Suprapubic skin (tissue), 4 donors: Measurements from ENCODE around the gene IQGAP2. TPM values are rescaled to one million over a fixed set of nuclear protein-coding genes. Genes with fewer than 3 reads are reported as not detected.

Experiments
- DNase-seq, 2 donors: peaks; one replicate each; pipeline ENCODE4 v3.0.0-alpha.2; 2019; ENCODE audit warnings: low spot score in 2 of 2
- H3K27ac ChIP-seq: fragments of 200-600 bp; sonication (generic); one replicate; pipeline ENCODE4 v1.5.1; 2019
- H3K27me3 ChIP-seq: fragments of 200-600 bp; sonication (generic); one replicate; pipeline ENCODE4 v1.5.1; 2019
- H3K36me3 ChIP-seq: fragments of 200-600 bp; sonication (generic); one replicate; pipeline ENCODE4 v1.5.1; 2019
- H3K4me1 ChIP-seq: fragments of 200-600 bp; sonication (generic); one replicate; pipeline ENCODE4 v1.5.1; 2019
- H3K4me3 ChIP-seq: fragments of 200-600 bp; sonication (generic); one replicate; pipeline ENCODE4 v1.5.1; 2019; ENCODE audit warnings: mild to moderate bottlenecking
- H3K9me3 ChIP-seq: fragments of 200-600 bp; sonication (generic); one replicate; pipeline ENCODE4 v1.5.1; 2019
- CTCF ChIP-seq, 2 donors: fragments of 200-600 bp in 1 of 2; fragments of 450-650 bp in 1 of 2; sonication (generic) in 1 of 2; IDR thresholded peaks; one replicate each; pipeline ENCODE4 v1.5.1; 2016 to 2019; ENCODE audit warnings: antibody characterized with exemption in 2 of 2, mild to moderate bottlenecking in 1 of 2, moderate library complexity in 1 of 2
- EP300 ChIP-seq: sonication (generic); formaldehyde crosslinking; IDR thresholded peaks from one replicate; pipeline ENCODE4 v1.6.1; 2017; ENCODE audit warnings: antibody characterized with exemption
- POLR2A ChIP-seq, 2 donors: fragments of 450-650 bp; IDR thresholded peaks; one replicate each; pipeline ENCODE4 v1.6.1; 2017; ENCODE audit warnings: antibody characterized with exemption in 2 of 2, mild to moderate bottlenecking in 2 of 2, moderate library complexity in 2 of 2
- POLR2AphosphoS5 ChIP-seq, 3 donors: sonication (generic); formaldehyde crosslinking; IDR thresholded peaks; one replicate each; pipeline ENCODE4 v1.6.1; 2017; ENCODE audit warnings: antibody characterized with exemption in 3 of 3
- WGBS: methylation state at CpG from one replicate; pipeline ENCODE4 v1.1.5; 2018; 5-methylcytosine and 5-hydroxymethylcytosine counted together
- total RNA-seq, 4 donors: library from RNA; depleted of rRNA; stranded (reverse); fragments of >200 nt; gene quantifications; one replicate each; pipeline ENCODE4 v1.1.0, GENCODE V29; 2016

The IQGAP2 gene
- total RNA-seq, 4 donors from 2014 or later, result 10.1 to 49.0 (median 12.8) TPM

DNA sequence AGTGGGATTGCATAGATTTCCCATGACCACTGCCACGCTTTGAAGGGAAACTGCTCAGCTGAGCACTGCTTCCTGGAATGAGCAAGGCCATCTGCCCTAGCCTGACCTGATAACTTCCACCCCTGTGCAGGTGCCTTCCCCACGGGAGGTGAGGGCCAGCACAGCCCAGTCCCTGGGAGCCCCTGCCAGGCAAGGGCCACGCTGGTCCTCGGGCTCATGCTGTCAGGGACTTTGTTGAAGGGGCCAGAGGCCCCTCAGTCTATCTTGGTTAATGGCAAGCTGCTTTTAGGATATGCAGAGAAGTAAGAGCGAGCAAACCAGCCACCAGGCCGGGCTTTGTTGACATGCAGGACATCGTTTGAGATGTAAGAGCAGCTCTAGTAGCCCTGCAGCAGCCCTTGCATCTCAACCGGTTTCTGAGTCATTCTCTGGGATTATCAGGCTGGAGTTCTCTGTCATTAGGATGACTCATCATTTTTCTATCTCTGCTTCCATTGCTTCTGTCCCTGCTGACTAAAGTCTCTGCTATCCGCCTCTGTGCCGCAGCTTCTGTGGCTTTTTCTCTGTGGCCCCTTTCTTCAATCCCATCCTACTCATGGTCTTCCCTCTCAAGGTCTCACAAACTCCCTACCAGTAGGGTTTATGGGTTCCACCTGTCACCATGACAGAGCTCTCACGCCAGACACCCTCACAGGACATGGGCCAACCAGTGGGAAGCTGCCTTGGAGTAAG is 30.6 kb upstream of the IQGAP2 start:
- H3K4me1 ChIP-seq, result peaks cover 6% of the 10 kb centered on the region
- H3K36me3 ChIP-seq, result no peaks in the 10 kb centered on the region
- TF ChIP-seq POLR2A (IDR thresholded peaks at IDR 0.05), result no peak
- TF ChIP-seq CTCF (IDR thresholded peaks at IDR 0.05), result no peak
- no peak for TF ChIP-seq POLR2AphosphoS5 (IDR thresholded peaks at IDR 0.05)
- no peak for TF ChIP-seq EP300
- H3K4me3 ChIP-seq, result no peak overlapping the region
- WGBS, result 74% methylated on average over 10 of the region's 11 CpGs
- no peak for DNase-seq
- no peaks in the 10 kb centered on the region for H3K9me3 ChIP-seq
- no peaks in the 10 kb centered on the region for H3K27me3 ChIP-seq
- H3K27ac ChIP-seq, result no peak overlapping the region

- no peak for DNase-seq
- H3K27me3 ChIP-seq, result no peaks in the 10 kb centered on the region
- no peak overlapping the region for H3K4me3 ChIP-seq
- no peak for TF ChIP-seq EP300
- no peak for TF ChIP-seq CTCF (IDR thresholded peaks at IDR 0.05)
- TF ChIP-seq POLR2AphosphoS5 (IDR thresholded peaks at IDR 0.05), result no peak
- no peak for TF ChIP-seq POLR2A (IDR thresholded peaks at IDR 0.05)
- H3K27ac ChIP-seq, result no peak overlapping the region
- no peaks in the 10 kb centered on the region for H3K36me3 ChIP-seq
- H3K4me1 ChIP-seq, result peaks cover 6% of the 10 kb centered on the region
- H3K9me3 ChIP-seq, result no peaks in the 10 kb centered on the region
- WGBS, result 94% methylated on average over 3 of the region's 3 CpGs
Measured at GRCh38 chr5:76376148-76376865, 26.8 kb upstream of the IQGAP2 start.

DNA sequence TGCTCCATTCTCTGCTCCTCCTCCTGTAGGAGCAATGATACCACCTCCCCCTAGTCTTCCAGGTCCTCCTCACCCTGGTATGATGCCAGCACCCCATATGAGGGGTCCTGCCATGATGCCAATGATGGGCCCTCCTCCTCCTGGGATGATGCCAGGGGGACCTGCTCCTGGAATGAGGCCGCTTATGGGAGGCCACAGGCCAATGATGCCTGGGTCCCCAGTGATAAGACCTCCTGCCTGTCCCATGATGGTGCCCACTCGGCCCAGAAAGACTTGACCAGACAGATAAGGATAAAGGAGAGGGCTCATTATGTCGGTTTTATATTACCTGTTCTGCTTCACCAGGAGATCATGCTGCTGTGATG is 26.2 kb upstream of the IQGAP2 start:
- H3K27me3 ChIP-seq, result no peaks in the 10 kb centered on the region
- TF ChIP-seq CTCF (IDR thresholded peaks at IDR 0.05), result no peak
- no peak for TF ChIP-seq POLR2AphosphoS5 (IDR thresholded peaks at IDR 0.05)
- no peak for TF ChIP-seq POLR2A (IDR thresholded peaks at IDR 0.05)
- no peak for TF ChIP-seq EP300
- no peak for DNase-seq
- no peak overlapping the region for H3K27ac ChIP-seq
- no peaks in the 10 kb centered on the region for H3K9me3 ChIP-seq
- 90% methylated on average over 3 of the region's 3 CpGs for WGBS
- H3K4me1 ChIP-seq, result peaks cover 6% of the 10 kb centered on the region
- no peak overlapping the region for H3K4me3 ChIP-seq
- no peaks in the 10 kb centered on the region for H3K36me3 ChIP-seq

- no peak overlapping the region for H3K4me3 ChIP-seq
- DNase-seq, result no peak
- 92% methylated on average over 6 of the region's 6 CpGs for WGBS
- no peaks in the 10 kb centered on the region for H3K36me3 ChIP-seq
- no peak overlapping the region for H3K27ac ChIP-seq
- no peaks in the 10 kb centered on the region for H3K27me3 ChIP-seq
- TF ChIP-seq CTCF (IDR thresholded peaks at IDR 0.05), result no peak
- TF ChIP-seq EP300, result no peak
- no peak for TF ChIP-seq POLR2AphosphoS5 (IDR thresholded peaks at IDR 0.05)
- TF ChIP-seq POLR2A (IDR thresholded peaks at IDR 0.05), result no peak
- H3K4me1 ChIP-seq, result no peaks in the 10 kb centered on the region
- H3K9me3 ChIP-seq, result no peaks in the 10 kb centered on the region
Measured at GRCh38 chr5:76378355-76378754, 24.7 kb upstream of the IQGAP2 start.

DNA sequence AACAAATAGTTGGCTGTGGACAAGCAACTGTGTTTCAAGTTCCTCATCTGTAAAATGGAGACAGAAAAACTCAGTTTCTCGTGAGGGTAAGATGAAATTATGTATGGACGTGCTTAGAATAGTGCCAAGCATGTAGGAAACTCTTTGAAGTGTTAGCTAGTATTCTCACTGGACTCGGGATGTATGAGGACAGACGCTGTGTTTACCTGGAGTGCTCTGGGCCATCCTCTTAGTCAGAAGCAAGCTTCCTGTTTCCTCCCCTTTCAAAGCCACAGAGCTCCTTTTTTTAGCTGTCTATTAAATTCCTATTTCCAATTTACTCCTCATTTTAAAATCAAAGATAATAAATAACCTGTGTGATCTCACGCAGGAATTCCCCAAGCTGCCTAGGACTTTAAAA is 23.8 kb upstream of the IQGAP2 start:
- no peak for DNase-seq
- Histone ChIP-seq H3K27me3 (no peaks in the 10 kb centered on the region), H3K4me1 (no peaks in the 10 kb centered on the region), H3K36me3 (no peaks in the 10 kb centered on the region), H3K4me3 (no peak overlapping the region), H3K9me3 (no peaks in the 10 kb centered on the region), H3K27ac (no peak overlapping the region)
- no peak for TF ChIP-seq POLR2AphosphoS5 (IDR thresholded peaks at IDR 0.05)
- WGBS, result 51% methylated on average over 5 of the region's 5 CpGs
